Astrocyte of the spinal cord (primary cell): Measurements from ENCODE around the gene LARP1.

Source experiments
- DNase-seq: peaks from one replicate; pipeline ENCODE4 v3.0.0; 2011; ENCODE audit warnings: low read depth, low spot score
- H3K4me3 ChIP-seq: 2 replicates; pipeline ENCODE4 v1.5.1; 2011; ENCODE audit warnings: low read depth, mild to moderate bottlenecking, low read length, moderate library complexity
- in situ Hi-C: cut with HindIII; loops from 2 replicates; pipeline ENCODE4 v1.10.0; 2017; ENCODE audit warnings: low sequenced_read_pairs
- TF ChIP-seq, protein P1 (sequence below): IDR thresholded peaks from 2 replicates; pipeline ENCODE4 v1.5.1; 2012; ENCODE audit warnings: low read depth, mild to moderate bottlenecking, low read length, inconsistent platforms

The LARP1 gene

DNA sequence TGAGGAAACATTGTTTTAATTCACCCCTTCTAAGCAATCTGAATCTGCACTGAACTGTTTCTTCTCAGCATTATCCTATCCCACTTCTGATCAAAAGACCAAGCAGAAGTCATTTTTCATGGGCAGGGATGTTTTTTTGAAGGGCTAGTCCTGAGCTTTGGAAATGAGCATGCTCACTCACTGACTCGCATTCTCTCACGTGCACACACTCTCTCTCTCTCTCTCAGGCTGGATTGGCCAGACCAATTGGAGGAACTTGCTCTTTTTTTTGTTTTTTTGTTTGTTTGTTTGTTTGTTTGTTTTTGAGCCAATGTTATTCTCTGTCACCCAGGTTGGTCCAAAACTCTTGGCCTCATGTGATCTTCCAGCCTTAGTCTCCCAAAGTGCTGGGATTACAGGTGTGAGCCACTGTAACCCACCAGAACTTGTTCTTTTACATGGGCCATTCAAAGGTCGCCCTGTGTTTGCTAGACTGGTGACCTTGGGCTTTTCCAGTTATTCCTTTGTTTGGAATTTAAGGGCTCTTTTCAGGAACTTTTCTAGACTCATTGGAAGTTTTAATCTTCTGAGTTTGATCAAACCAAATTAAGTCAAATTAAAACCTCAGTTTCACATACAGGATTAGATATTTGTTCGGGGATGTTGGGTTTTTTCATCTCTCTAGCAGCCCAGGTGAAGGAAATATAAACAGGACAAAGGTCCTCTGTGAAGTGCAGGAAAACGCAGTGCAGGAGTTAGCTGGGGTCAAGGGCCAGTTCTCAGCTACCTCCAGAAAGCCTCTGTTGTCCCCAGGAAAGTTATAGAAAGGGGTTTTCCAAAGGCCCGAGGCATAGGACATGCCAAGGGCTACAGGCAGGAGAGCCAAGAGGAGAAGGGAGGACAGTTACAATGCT is 82.1 kb downstream of the LARP1 start:
- H3K4me3 ChIP-seq, result no peak overlapping the region
- in situ Hi-C loops, result no loop called here
- DNase-seq, result no peak
- TF ChIP-seq, protein P1, sequence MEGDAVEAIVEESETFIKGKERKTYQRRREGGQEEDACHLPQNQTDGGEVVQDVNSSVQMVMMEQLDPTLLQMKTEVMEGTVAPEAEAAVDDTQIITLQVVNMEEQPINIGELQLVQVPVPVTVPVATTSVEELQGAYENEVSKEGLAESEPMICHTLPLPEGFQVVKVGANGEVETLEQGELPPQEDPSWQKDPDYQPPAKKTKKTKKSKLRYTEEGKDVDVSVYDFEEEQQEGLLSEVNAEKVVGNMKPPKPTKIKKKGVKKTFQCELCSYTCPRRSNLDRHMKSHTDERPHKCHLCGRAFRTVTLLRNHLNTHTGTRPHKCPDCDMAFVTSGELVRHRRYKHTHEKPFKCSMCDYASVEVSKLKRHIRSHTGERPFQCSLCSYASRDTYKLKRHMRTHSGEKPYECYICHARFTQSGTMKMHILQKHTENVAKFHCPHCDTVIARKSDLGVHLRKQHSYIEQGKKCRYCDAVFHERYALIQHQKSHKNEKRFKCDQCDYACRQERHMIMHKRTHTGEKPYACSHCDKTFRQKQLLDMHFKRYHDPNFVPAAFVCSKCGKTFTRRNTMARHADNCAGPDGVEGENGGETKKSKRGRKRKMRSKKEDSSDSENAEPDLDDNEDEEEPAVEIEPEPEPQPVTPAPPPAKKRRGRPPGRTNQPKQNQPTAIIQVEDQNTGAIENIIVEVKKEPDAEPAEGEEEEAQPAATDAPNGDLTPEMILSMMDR, result no peak

DNA sequence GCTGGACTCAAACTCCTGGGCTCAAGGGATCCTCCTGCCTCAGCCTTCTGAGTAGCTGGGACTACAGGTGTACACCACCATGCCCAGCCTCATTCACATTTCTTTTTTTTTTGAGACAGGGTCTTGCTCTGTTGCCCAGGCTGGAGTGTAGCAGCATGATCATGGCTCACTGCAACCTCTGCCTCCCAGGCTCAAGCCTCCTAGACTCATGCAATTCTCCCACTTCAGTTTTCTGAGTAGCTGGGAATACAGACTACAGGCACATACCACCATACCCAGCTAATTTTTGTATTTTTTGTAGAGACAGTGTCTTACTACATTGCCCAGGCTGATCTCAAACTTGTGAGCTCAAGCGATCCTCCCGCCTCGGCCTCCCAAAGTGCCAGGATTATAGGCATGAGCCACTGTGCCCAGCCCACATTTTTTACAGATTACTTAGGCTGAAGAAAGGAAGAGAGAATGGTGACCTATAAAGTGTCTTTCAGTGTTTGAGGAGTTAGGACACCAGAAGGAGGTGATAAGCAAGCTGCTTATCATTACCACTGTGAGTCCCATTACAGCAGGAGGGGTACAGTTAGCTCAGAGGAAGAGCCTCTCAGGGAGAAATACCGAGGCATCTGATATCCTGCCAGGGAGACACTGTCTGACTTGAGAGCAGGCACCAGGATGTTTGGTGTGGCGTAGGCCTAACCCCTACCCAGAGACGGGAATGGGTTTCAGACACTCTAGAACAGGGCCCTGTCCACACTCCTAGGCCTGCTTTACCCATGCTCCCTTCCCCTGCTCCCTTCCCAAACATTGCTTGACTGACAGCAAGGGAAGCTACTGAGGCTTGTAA is 85.5 kb downstream of the LARP1 start:
- no peak overlapping the region for H3K4me3 ChIP-seq
- DNase-seq, result no peak
- in situ Hi-C loops, result no loop called here
- TF ChIP-seq, protein P1, result no peak

DNA sequence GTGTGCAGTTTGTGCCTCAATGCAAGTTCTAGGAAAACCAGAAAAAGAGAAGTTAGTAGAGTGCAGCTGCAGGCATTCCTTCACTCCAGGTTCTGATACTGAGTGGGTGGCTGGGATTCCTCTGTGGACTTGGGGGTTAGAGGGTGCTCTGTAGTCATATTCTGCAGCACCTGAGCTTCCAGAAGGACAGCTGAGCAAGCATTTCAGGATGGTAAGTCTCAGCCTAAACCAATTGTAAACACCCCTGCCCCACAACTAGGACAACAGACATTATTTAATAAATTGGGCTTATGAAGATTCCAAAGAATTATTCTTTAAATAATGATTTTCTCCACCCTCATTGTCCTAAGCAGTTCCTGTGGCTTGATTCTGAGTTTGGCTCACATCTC is 86.1 kb downstream of the LARP1 start:
- in situ Hi-C loops, result no loop called here
- DNase-seq, result no peak
- H3K4me3 ChIP-seq, result no peak overlapping the region
- TF ChIP-seq, protein P1, result no peak

DNA sequence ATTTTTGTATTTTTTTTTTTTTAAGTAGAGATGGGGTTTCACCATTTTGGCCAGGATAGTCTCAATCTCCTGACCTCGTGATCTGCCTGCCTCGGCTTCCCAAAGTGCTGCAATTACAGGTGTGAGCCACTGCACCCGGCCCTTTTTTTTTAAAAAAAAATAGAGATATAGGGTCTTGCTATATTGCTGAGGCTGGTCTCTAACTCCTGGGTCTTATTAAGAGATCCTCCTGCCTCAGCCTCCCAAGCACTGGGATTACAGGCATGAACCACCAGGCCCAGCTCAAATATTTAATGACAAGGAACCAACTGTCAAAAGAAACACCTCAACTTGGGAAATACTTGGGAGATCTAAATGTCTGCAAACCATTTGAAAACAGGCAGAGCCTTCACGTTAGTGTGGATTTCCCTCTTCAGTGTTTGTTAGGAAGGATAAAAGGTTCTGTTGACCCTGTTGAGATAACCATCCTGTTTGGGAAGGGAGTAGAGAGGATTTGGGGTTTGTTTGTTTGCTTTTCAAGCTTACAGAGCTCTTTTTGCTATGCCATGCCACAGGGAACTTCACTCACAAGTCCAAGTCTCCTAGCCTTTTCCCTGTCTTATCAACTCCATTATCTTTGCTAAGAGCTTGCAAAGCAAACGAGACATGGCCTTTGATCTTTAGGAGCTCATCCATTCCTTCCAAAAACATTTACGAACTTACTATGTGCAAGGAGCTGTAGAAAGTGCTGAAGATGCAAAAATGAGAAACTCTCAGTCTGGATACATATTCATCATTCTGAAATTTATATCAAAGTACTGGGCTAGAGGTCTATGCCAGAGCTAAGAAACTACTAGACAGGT is 87.7 kb downstream of the LARP1 start:
- in situ Hi-C loops, result no loop called here
- TF ChIP-seq, protein P1, result no peak
- DNase-seq, result no peak
- H3K4me3 ChIP-seq, result no peak overlapping the region

DNA sequence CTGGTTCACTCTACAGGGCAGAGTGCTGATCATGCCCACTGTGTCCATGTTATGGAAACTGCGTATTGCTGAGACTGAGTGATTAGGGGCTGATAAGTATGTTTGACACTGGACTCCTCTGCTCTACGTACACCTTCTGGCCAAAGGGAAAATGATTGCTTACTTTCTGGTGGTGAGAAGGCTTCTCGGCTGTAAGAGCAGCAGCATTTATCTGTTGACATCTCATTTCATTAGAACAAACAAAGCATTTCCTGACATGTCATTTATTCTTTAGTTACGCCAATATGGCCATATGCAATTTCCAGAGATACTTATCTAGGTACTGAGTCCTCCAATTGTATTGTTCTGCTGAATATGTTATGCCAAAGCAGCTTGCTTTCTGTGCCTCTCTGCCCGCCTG is 89.6 kb downstream of the LARP1 start:
- DNase-seq, result no peak
- in situ Hi-C loops, result no loop called here
- TF ChIP-seq, protein P1, result no peak
- H3K4me3 ChIP-seq, result no peak overlapping the region

DNA sequence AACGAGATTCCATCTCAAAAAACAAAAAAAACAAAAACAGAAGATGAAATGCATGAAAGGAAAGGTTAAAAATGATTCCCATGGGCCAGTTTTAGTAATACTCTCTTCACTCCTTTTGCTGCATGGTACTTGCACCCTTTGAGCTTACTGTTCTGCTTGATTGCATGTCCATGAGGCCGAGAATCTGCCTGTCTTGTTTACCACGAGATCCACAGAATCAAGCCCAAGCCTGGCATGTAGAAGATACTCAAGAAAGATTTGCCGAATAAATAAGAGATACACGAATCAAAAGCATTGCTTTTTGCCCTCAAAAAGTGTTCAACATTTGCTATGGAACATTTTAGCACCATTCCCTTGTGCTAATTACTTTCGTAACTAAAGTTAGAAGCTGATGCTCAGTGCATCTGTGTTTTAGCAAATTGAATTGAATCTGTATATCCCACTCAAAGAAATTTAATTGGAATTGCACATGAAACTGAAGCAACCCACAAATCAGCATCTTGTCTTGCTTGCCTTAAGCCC is 94.1 kb downstream of the LARP1 start:
- H3K4me3 ChIP-seq, result peak overlapping the region; percentile 67
- no peak for DNase-seq

More for the DNA sequence above, 94.1 kb downstream of the LARP1 start:
- TF ChIP-seq, protein P1, result no peak
- in situ Hi-C loops, result no loop called here
